HG03558 (cell line): Measurements from ENCODE around the gene CNTN3.

Experiments used
- ATAC-seq: cut with Tn5 transposase; IDR thresholded peaks from one replicate; pipeline ENCODE4 v1.9.1; 2021; ENCODE audit warnings: moderate number of reproducible peaks; ENCODE audit not compliant: unreplicated experiment; ENCODE audit errors: extremely low read depth

Gene CNTN3

DNA sequence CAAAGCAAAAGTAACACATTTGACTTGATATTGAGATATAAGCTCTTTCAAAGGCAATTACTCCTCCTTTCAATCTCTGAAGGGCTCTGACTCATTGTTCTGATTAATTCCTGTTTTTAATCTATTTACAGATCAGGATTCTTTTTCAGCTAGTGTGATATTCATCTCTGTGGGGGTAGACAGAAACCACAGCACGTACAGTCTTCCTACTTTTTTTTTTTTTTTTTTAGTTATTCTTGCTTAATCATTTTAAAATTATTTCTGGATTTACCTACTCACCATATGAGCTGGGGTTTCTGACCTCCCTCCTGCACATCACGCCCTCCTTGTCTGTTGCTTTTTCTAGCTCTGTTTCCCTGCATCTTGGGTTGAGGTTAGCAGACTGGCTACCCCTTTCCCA lies 1.4 kb downstream of the CNTN3 start:
- ATAC-seq = no peak

DNA sequence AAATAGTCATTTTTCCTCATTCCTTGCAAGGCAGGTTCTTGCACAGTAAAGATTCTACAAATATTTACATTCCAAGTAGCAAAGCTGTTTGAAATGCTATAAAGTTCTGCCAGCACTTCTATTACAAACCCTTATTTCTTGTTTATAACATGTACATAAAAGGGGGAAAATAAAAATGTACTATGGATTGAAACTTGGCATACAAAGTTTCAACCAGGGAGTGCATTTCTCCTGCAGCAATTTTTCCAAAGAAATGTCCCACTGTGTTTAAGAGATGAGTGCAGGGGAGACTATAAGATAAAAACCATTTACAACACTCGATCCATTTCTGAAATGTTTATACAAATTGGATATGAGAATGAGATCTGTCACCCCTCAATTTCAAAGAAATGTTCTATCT lies 3.3 kb downstream of the CNTN3 start:
- ATAC-seq = no peak

DNA sequence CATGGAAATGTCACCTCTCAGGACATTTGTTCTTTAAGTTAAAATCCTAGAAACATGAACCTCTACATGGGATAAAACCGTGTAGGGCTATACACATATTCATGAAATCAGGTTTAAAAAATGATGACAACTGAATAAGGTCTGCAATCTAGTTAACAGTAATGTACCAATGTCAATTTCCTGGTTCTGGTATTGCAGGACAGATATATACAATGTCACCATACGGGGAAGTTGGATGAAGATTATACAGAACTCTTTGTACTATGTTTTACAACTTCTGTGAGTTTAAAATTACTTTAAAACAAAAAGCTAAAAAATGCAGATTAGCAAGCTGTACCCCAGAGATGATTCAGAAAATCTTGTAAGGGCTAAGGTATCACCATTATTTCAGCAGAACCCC lies 6.7 kb downstream of the CNTN3 start:
- no peak for ATAC-seq

DNA sequence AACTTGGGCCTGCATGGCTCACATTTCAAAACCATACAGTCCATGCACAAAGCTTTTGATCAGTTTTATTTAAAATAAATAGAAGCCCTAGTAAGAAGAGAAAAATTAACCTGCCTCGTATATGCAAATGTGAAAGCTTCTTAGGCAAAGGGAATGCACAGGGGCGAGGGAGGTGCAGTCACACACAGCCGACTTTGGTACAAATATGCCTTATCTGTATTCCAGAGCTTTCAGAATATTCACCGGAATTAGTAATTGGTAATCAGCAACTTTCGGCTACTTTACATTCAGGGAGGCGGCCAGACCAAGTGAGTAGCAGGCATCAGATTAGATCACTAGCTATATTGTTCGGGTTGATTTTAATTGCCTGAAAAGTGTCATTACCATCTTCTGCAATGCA lies 7.5 kb downstream of the CNTN3 start:
- no peak for ATAC-seq

DNA sequence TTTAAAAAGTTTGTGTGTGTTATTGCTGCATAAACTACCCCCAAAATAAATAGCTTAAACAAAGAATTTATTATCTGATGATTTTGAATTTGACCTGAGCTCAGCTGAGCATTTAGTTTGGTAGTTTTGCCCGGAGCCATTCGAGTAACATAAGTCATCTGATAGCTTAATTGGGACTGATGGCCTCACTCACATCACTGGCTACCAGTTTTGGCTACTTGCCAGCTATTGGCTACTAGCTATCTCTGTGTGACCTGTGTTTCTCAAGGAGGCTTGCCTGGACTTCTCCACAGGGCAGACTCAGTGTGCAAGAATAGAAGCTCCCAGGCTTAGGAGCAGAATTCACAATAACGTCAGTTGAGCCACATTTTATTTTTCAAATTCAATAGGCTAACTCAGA lies 9.0 kb downstream of the CNTN3 start:
- ATAC-seq = no peak

DNA sequence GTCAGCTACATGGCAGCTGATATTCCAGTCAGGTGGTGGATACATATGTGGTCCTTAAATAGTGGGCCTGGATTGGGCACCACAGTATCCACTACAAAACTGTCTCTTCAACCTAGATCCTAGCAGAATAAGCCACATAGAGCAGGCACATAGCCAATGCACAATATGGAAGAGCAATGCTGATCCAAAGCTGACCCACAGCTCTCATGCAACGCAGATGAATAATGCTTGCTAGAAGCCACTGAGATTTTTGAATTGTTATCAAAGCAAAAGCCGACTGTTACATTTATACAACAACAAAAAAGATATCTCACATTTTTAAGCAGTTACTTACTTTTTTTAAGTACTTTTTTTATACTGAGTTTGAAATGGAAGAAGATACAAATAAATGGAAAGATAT lies 11.2 kb downstream of the CNTN3 start:
- no peak for ATAC-seq

DNA sequence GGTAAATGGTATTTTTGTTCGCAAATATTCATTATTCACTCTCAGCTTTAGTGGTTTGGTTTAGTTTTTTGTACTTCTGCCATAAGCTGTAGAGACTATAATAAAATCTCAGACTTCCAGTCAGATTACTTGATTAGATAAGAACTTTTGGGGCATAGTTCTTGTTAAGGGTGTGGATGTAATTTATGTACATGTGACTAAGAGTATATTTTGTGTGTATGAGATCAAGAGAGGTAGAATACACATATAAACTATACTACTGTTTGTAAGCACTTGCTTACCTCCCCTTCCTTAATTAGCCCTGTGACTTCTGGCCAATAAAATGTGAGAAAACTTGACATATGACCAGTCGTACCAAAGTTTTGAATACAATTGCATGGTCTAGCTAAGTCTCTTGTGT lies 12.0 kb downstream of the CNTN3 start:
- ATAC-seq = no peak

DNA sequence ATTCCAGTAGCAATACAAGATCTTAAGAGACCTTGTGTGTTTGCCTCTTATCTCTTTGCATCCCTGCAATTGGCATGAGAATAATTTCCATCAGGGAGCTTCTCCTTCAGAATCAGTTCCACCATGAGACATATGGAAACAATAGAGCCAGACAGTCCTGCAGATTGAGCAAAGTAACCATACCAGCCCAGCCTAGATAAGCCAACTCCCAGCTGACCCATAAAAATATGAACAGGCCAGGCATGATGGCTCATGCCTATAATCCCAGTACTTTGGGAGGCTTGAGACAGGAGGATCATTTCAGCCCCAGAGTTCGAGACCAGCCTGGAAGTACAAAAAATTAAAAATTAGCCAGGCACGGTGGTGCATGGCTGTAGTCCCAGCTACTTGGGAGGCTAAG lies 12.7 kb downstream of the CNTN3 start:
- no peak for ATAC-seq

DNA sequence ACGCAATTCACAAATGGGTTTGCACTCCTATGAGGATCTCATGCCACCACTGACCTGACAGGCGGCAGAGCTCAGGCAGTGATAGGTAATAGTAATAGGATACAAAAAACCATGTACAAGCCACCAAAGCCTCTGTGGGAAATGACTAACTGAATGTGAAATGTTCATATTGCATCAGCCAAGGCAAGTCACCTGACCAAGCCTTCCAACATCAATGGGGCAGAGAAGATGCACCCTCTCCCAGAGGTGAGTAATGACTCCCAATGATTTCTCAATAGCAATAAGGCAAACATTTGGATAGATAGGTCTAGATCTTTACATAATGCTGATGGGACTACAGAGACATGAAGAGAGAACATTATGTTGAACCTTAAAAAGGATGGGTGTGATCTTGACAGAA lies 14.9 kb downstream of the CNTN3 start:
- ATAC-seq = no peak

DNA sequence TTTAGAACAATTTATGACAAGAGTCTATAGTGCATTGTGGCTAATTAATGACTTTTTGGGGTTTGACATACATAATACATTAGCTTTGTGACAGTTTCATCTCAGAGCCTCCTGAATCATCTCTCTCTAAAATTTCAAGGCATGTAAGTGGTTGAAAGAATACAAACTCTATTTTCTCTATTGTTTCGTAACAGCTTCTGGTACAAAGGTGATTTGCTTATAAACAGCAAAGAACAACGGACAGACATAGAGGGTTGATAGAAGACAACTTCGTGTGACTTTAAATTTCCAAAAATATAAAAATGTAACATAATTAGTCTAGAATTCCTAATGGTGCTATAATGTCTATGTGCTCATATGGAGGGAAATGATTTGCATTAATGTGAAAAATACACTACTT lies 21.3 kb downstream of the CNTN3 start:
- no peak for ATAC-seq

DNA sequence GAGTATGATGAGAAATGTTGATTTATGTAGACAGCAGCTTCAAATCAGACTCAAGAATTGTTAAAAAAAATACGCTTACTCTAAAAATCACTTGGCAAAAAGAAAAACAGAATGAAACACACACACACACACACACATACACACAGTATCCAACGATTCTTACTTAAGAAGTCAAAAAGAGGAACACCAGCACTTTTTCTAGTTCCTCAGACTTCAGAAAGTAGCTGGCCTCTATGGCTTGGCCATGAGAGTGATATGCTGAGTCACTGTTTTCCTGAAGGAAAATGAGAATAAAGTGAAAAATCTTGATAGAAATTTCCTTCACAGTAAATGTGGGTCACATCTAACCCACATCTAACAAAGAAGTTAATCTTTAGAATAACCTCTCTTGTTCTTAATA lies 22.1 kb downstream of the CNTN3 start:
- no peak for ATAC-seq

DNA sequence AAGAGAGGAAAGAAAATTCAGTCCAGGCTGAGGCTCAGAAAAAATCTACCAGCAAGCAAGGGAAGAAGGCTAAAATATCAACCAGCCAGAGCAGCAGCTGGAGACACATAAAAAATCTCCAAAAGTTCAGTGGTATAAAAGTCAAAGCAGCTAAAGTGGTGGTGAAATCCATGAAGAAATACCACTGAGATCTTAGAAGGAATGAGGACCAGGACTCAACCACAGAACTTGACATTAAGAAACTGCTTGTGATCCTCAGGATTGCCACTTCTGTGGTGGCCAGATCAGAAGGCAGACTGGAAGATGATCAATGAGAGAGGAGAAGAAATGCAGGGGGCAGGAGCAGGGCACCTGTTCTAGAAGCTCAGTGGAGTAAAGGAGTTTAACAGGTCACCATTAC lies 22.5 kb downstream of the CNTN3 start:
- ATAC-seq = no peak

DNA sequence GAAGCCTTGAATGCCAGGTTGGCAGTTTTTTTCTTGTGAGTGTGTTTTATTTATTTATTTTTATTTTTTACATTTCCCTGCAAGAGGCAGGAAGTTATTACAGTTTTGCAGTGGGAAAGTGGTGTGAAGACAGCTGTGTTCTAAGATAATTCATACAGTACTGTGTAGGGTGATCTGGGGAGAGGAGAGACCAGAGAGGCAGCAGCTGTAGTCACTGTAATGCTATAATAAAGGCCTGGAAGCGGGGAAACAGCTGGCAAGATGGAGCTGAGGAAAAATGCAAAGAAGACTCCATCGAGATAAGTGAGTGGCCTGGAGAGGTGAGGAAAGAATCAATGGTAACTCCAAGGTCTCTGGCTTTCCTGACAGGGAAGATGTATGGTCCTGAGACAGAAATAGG lies 23.1 kb downstream of the CNTN3 start:
- ATAC-seq = no peak

DNA sequence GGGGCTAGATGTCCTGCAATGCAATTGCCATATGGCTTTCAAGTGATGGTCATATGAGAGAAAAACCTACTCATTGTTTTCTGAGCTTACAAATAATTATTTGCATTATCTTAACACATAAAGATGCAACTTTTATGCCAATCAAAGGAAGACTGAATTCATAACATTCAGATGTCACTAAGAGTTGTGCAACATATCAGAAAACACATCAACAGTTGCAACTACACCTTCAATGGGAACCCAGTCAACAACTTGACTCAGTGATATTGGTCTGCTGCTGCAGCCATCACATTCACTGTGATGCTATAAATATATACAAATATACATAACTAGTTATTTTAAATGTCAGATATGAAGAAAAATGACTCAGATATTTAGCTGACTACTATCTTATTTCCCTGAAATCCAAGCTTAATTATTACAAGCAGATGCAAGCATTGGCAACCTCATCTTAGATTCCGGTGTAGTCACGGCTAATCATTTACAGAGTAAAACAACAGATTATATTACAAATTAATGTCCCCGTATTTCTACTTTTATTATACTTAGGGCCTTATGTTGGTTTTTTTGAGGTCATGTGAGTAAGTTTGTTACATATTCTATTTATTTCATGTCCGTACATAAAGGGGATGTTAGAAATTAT lies 23.7 kb downstream of the CNTN3 start:
- no peak for ATAC-seq

DNA sequence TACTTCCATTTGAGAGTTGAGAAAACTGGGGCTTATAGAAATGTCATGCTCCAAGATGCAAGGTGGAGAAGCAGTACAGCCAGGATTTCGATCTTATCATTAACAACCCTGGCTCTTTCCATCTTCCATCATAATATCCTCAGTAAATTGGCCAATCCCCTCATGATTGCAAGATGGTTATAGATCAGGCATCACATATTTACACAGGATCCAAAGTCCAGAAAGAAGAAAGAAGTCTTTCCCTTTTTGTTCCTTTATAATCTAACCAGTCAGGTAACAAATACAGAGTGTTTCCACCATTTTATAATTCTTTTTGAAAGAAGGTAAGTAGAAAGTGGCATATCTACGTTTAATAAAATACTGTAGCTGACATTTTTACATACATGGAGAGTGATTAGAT lies 29.7 kb downstream of the CNTN3 start:
- no peak for ATAC-seq

DNA sequence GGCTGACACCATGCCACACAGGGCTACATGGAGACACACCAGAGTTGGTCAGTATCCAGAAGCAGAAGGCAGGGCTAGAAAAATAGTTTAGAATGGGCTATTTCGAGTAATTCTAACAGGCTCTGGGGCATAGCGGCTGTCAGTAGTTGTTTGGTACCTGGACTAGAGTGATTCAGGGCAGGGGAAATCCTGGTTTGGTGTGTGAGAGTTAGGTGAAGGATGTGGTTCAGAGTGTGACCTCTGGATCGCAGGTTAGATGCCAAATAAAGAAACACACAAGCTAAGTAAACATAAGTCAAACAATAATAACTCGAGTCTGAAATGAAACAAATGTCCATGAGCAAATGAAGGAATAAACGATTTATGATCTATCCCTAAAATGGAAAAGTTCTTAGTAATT lies 31.5 kb downstream of the CNTN3 start:
- ATAC-seq = no peak

DNA sequence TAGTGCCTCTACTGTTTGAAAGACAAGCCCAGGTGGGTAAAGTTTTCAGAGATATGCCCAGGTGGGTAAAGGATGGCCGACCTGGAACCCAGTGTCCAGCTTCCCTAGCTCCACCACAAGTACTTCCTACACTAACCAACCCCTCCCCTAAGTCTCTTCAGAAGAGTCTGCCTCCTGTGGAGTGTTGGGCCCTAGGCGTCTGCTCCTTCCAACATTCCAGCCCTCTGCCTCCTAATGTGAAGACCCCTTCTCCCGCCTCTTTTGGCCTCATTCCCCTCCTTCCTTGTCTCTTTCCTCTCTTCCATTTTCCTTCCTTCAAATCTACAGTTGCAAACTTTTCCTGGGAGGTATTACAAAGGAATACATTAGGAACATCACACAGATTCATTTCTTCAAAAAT lies 38.6 kb downstream of the CNTN3 start:
- no peak for ATAC-seq

DNA sequence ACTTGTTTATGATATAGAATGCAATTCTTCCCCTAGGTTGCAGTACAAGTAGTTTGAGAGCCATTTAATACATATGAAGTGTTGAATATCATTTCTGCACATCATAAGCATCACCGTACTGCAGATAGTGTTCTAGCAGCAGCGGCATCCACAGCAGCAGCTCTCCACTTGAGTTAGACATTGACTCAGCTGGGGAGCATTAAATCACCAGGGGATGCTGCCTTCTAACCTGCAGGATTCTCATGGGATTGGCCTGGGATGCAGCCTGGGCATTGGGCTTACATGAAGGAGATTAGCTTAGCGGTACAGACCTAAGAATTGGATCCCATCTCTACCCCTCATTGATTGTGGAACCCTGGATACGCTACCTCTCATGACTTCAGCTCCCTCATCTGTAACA lies 43.3 kb downstream of the CNTN3 start:
- no peak for ATAC-seq
